Body of pancreas (tissue), 4 donors: ENCODE measurements around the gene IL17RB.

Experiments
- CTCF ChIP-seq, 7 experiments: fragments of 450-650 bp in 4 of 7; fragments of 200-600 bp in 3 of 7; sonication (generic) in 3 of 7; IDR thresholded peaks; one replicate each; pipeline ENCODE4 v1.5.1; 2016 to 2019; ENCODE audit warnings: antibody characterized with exemption in 7 of 7
- POLR2A ChIP-seq, 3 donors: fragments of 450-650 bp; IDR thresholded peaks; one replicate each; pipeline ENCODE4 v1.6.1; 2016; ENCODE audit warnings: antibody characterized with exemption in 3 of 3, mild to moderate bottlenecking in 2 of 3

- TF ChIP-seq CTCF (IDR thresholded peaks at IDR 0.05): no peak
- TF ChIP-seq POLR2A (IDR thresholded peaks at IDR 0.05): no peak
Observed at GRCh38 chr3:53862241-53862640, 15.9 kb downstream of the IL17RB start.
